ENCODE measurements around the gene METTL13. TPM values are rescaled to one million over a fixed set of nuclear protein-coding genes. Genes with fewer than 3 reads are reported as not detected.
"Not testable (repeated sequence)": the region's sequence is repeated elsewhere in the genome, so short reads cannot be mapped to it uniquely, and the experiment has no call there.

METTL13 gene
- total and polyA plus RNA-seq, 2 donors (not counting 1 experiment from before 2014, with no cell fraction given) = 27.3 to 38.0 TPM

GRCh38 chr1:171799166-171799565 is 17.7 kb downstream of the METTL13 start:
- Histone ChIP-seq H3K4me2 (ENCODE audit: extremely low read depth, insufficient read depth, low read length) (no peak overlapping the region), H3K9ac (ENCODE audit: insufficient read depth, low read length) (no peak overlapping the region), H3K4me1 (ENCODE audit: control insufficient read depth, extremely low read depth, insufficient read depth, low read length) (peaks cover 11% of the 10 kb centered on the region), H3K27ac (ENCODE audit: insufficient read depth, low read length) (no peak overlapping the region), H3K4me3 (replicated peaks in 1 of 4; ENCODE audit: control extremely low read depth in 1 of 4, insufficient read depth in 1 of 4, low read depth in 3 of 4, low read length in 4 of 4) (no peak overlapping the region), H3K79me2 (ENCODE audit: control insufficient read depth, insufficient read depth, low read length) (no peaks in the 10 kb centered on the region), H3K27me3 (ENCODE audit: control insufficient read depth, insufficient read depth, low read length) (no peaks in the 10 kb centered on the region), H2AFZ (ENCODE audit: low read length) (no peak overlapping the region), H3K9me3 (ENCODE audit: control insufficient read depth, insufficient read depth, low read depth, low read length) (no peaks in the 10 kb centered on the region), H4K20me1 (ENCODE audit: control insufficient read depth, extremely low read depth, insufficient read depth, low read length) (no peaks in the 10 kb centered on the region), H3K36me3 (ENCODE audit: control insufficient read depth, insufficient read depth, low read length) (peaks cover 2% of the 10 kb centered on the region)
- DNase-seq (ENCODE audit: low read depth in 2 of 2) = no peak
- TF ChIP-seq EZH2 (IDR thresholded peaks at IDR 0.05; ENCODE audit: low read length, missing control alignments) = no peak
- TF ChIP-seq, protein P1, sequence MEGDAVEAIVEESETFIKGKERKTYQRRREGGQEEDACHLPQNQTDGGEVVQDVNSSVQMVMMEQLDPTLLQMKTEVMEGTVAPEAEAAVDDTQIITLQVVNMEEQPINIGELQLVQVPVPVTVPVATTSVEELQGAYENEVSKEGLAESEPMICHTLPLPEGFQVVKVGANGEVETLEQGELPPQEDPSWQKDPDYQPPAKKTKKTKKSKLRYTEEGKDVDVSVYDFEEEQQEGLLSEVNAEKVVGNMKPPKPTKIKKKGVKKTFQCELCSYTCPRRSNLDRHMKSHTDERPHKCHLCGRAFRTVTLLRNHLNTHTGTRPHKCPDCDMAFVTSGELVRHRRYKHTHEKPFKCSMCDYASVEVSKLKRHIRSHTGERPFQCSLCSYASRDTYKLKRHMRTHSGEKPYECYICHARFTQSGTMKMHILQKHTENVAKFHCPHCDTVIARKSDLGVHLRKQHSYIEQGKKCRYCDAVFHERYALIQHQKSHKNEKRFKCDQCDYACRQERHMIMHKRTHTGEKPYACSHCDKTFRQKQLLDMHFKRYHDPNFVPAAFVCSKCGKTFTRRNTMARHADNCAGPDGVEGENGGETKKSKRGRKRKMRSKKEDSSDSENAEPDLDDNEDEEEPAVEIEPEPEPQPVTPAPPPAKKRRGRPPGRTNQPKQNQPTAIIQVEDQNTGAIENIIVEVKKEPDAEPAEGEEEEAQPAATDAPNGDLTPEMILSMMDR (conservative IDR thresholded peaks at IDR 0.05 in 1 of 2, IDR thresholded peaks at IDR 0.05 in 1 of 2; ENCODE audit: low read depth in 1 of 2, low read length in 2 of 2) = no peak

DNA sequence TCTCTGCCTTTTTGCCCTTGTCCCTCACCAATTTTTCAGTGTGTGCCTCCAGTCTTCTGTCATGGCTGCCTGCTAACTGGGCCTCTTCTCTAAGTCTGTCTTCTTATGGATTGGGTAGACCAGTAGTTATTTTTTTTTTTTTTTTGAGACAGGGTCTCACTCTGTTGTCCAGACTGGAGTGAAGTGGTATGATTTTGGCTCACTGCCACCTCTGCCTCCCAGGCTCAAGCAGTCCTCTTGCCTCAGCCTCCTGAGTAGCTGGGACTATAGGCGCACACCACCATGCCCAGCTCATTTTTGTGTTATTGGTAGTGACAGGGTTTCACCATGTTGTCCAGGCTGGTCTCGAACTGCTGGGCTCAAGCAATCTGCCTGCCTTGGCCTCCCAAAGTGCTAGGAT is 18.2 kb downstream of the METTL13 start:
- H3K36me3 ChIP-seq (ENCODE audit: control insufficient read depth, insufficient read depth, low read length); H3K27ac ChIP-seq (ENCODE audit: insufficient read depth, low read length); H3K9ac ChIP-seq (ENCODE audit: insufficient read depth, low read length); H3K9me3 ChIP-seq (ENCODE audit: control insufficient read depth, insufficient read depth, low read depth, low read length); H3K79me2 ChIP-seq (ENCODE audit: control insufficient read depth, insufficient read depth, low read length); H3K27me3 ChIP-seq (ENCODE audit: control insufficient read depth, insufficient read depth, low read length); H3K4me3 ChIP-seq (replicated peaks in 1 of 4; ENCODE audit: control extremely low read depth in 1 of 4, insufficient read depth in 1 of 4, low read depth in 3 of 4, low read length in 4 of 4); H2AFZ ChIP-seq (ENCODE audit: low read length); H4K20me1 ChIP-seq (ENCODE audit: control insufficient read depth, extremely low read depth, insufficient read depth, low read length); H3K4me1 ChIP-seq (ENCODE audit: control insufficient read depth, extremely low read depth, insufficient read depth, low read length); DNase-seq (ENCODE audit: low read depth in 2 of 2); H3K4me2 ChIP-seq (ENCODE audit: extremely low read depth, insufficient read depth, low read length): not testable (repeated sequence)

DNA sequence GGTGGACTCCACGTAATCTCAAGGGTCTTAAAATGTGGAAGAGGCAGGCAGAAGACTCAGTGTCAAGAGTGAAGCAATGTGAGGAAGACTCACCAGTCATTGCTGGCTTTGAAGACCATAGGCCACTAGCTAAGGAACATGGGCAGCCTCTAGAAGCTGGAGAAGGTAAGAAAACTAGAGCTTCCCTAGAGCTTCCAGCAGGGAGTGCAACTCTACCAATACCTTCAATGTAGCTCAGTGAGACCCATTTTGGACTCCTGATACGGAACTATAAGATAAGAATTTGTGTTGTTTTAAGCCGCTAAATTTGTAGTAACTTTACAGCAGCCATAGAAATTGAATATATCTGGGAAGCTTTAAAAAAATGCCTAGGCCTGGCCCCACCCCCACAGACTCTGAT is 18.9 kb downstream of the METTL13 start:
- Histone ChIP-seq H3K9me3 (ENCODE audit: control insufficient read depth, insufficient read depth, low read depth, low read length) (no peaks in the 10 kb centered on the region), H3K4me3 (replicated peaks in 1 of 4; ENCODE audit: control extremely low read depth in 1 of 4, insufficient read depth in 1 of 4, low read depth in 3 of 4, low read length in 4 of 4) (no peak overlapping the region), H3K9ac (ENCODE audit: insufficient read depth, low read length) (no peak overlapping the region), H2AFZ (ENCODE audit: low read length) (no peak overlapping the region), H3K4me2 (ENCODE audit: extremely low read depth, insufficient read depth, low read length) (no peak overlapping the region), H3K27me3 (ENCODE audit: control insufficient read depth, insufficient read depth, low read length) (no peaks in the 10 kb centered on the region), H3K27ac (ENCODE audit: insufficient read depth, low read length) (no peak overlapping the region), H4K20me1 (ENCODE audit: control insufficient read depth, extremely low read depth, insufficient read depth, low read length) (no peaks in the 10 kb centered on the region), H3K36me3 (ENCODE audit: control insufficient read depth, insufficient read depth, low read length) (peaks cover 2% of the 10 kb centered on the region), H3K4me1 (ENCODE audit: control insufficient read depth, extremely low read depth, insufficient read depth, low read length) (peaks cover 9% of the 10 kb centered on the region), H3K79me2 (ENCODE audit: control insufficient read depth, insufficient read depth, low read length) (no peaks in the 10 kb centered on the region)
- no peak for DNase-seq (ENCODE audit: low read depth in 2 of 2)
- TF ChIP-seq, protein P1 (conservative IDR thresholded peaks at IDR 0.05 in 1 of 2, IDR thresholded peaks at IDR 0.05 in 1 of 2; ENCODE audit: low read depth in 1 of 2, low read length in 2 of 2) = no peak
- TF ChIP-seq EZH2 (IDR thresholded peaks at IDR 0.05; ENCODE audit: low read length, missing control alignments) = no peak
